Panc1 (cell line): Measurements from ENCODE around the gene MPV17.

Source experiments
- POLR2AphosphoS5 ChIP-seq: IDR thresholded peaks from 2 replicates; pipeline ENCODE4 v1.6.1; 2012; ENCODE audit warnings: mild to moderate bottlenecking, low read depth, low read length, moderate library complexity
- SIN3A ChIP-seq: IDR thresholded peaks from 2 replicates; pipeline ENCODE4 v1.6.1; 2012; ENCODE audit warnings: low read depth, mild to moderate bottlenecking, low read length, moderate library complexity, borderline replicate concordance; ENCODE audit not compliant: insufficient read depth
- TCF7L2 ChIP-seq: IDR thresholded peaks from 2 replicates; pipeline ENCODE4 v1.6.1; 2011; ENCODE audit warnings: mild to moderate bottlenecking, low read depth, low read length, inconsistent platforms
- TF ChIP-seq, protein P1 (sequence below): fragments of 450-650 bp; IDR thresholded peaks from 2 replicates; pipeline ENCODE4 v1.5.1; 2017; ENCODE audit warnings: mild to moderate bottlenecking
- TF ChIP-seq, protein P2 (sequence below), 2 experiments: IDR thresholded peaks; 2 replicates each; pipeline ENCODE4 v1.6.1; 2011 to 2012; ENCODE audit warnings: low read depth in 2 of 2, control low read depth in 1 of 2, low read length in 1 of 2, mild to moderate bottlenecking in 1 of 2, moderate library complexity in 1 of 2; ENCODE audit not compliant: insufficient read depth in 1 of 2

DNA sequence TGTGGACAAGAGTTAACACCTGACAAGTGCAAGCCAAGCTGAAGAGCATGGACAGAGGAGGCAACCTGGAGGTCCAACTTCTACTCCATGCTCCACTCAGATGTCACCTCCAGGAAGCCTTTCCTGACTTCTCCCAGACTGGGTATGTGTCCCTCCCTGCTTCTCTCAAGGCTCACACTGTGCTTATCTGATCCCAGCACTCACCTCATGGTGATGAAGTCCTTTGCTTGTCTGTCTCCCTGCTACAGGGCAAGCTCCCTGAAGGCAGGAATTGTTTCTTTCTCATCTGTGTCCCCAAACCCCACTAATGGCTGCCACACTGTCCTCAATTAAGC lies 57.4 kb downstream of the MPV17 start:
- TF ChIP-seq, protein P1, sequence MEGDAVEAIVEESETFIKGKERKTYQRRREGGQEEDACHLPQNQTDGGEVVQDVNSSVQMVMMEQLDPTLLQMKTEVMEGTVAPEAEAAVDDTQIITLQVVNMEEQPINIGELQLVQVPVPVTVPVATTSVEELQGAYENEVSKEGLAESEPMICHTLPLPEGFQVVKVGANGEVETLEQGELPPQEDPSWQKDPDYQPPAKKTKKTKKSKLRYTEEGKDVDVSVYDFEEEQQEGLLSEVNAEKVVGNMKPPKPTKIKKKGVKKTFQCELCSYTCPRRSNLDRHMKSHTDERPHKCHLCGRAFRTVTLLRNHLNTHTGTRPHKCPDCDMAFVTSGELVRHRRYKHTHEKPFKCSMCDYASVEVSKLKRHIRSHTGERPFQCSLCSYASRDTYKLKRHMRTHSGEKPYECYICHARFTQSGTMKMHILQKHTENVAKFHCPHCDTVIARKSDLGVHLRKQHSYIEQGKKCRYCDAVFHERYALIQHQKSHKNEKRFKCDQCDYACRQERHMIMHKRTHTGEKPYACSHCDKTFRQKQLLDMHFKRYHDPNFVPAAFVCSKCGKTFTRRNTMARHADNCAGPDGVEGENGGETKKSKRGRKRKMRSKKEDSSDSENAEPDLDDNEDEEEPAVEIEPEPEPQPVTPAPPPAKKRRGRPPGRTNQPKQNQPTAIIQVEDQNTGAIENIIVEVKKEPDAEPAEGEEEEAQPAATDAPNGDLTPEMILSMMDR = no peak
- TF ChIP-seq, protein P2, sequence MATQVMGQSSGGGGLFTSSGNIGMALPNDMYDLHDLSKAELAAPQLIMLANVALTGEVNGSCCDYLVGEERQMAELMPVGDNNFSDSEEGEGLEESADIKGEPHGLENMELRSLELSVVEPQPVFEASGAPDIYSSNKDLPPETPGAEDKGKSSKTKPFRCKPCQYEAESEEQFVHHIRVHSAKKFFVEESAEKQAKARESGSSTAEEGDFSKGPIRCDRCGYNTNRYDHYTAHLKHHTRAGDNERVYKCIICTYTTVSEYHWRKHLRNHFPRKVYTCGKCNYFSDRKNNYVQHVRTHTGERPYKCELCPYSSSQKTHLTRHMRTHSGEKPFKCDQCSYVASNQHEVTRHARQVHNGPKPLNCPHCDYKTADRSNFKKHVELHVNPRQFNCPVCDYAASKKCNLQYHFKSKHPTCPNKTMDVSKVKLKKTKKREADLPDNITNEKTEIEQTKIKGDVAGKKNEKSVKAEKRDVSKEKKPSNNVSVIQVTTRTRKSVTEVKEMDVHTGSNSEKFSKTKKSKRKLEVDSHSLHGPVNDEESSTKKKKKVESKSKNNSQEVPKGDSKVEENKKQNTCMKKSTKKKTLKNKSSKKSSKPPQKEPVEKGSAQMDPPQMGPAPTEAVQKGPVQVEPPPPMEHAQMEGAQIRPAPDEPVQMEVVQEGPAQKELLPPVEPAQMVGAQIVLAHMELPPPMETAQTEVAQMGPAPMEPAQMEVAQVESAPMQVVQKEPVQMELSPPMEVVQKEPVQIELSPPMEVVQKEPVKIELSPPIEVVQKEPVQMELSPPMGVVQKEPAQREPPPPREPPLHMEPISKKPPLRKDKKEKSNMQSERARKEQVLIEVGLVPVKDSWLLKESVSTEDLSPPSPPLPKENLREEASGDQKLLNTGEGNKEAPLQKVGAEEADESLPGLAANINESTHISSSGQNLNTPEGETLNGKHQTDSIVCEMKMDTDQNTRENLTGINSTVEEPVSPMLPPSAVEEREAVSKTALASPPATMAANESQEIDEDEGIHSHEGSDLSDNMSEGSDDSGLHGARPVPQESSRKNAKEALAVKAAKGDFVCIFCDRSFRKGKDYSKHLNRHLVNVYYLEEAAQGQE (IDR thresholded peaks at IDR 0.05; ENCODE audit: insufficient read depth in 1 of 2, low read depth in 2 of 2, low read length in 1 of 2) = no peak
- TF ChIP-seq POLR2AphosphoS5 = no peak
- no peak for TF ChIP-seq SIN3A
- no peak for TF ChIP-seq TCF7L2
